Inflammatory macrophage treated with lipopolysaccharide for 1 hour (primary cell): ENCODE measurements around the gene TGFB3.
A peak's percentile ranks its signal among the peaks of the same experiment; 100 is the strongest.

Experiments
- DNase-seq, 2 donors: peaks; one replicate each; pipeline ENCODE4 v3.0.0-alpha.2; 2020 to 2022

The TGFB3 gene

GRCh38 chr14:75985618-75986438 is 4.0 kb upstream of the TGFB3 start, which contains the start of gene IFT43:
Gene IFT43, plus strand, starts transcription at chr14:75985763. Its CDS starts 24 bp downstream, at chr14:75985787.
- DNase-seq = peak; percentile 74 to 87

- no peak for DNase-seq
These were observed 2.9 kb upstream of the TGFB3 start for GRCh38 chr14:75984674-75985073.

- no peak for DNase-seq
These were observed 1.2 kb upstream of the TGFB3 start for GRCh38 chr14:75983019-75983358.

- DNase-seq = peak; percentile 58 to 83
These were observed 647 bp upstream of the TGFB3 start for GRCh38 chr14:75982266-75983018.

- no peak for DNase-seq
These were observed 939 bp downstream of the TGFB3 start for GRCh38 chr14:75980856-75981255.

- DNase-seq = no peak
These were observed 1.9 kb downstream of the TGFB3 start for GRCh38 chr14:75979648-75980565.

GRCh38 chr14:75979071-75979571 is 2.7 kb downstream of the TGFB3 start:
- peak in 1 of 2 donors; percentile 5 for DNase-seq

- DNase-seq = no peak
These were observed 3.5 kb downstream of the TGFB3 start for GRCh38 chr14:75978249-75978731.

- DNase-seq = no peak
These were observed 4.2 kb downstream of the TGFB3 start for GRCh38 chr14:75977582-75977943.

GRCh38 chr14:75976826-75977581 is 4.8 kb downstream of the TGFB3 start:
- DNase-seq = no peak

- DNase-seq = no peak
These were observed 8.9 kb downstream of the TGFB3 start for GRCh38 chr14:75972801-75973421.

- DNase-seq = no peak
These were observed 10.3 kb downstream of the TGFB3 start for GRCh38 chr14:75971509-75971908.

- DNase-seq = no peak
These were observed 10.8 kb downstream of the TGFB3 start for GRCh38 chr14:75970989-75971388.

- DNase-seq = no peak
These were observed 11.9 kb downstream of the TGFB3 start for GRCh38 chr14:75969891-75970290.

GRCh38 chr14:75969126-75969525 is 12.7 kb downstream of the TGFB3 start:
- DNase-seq = no peak

GRCh38 chr14:75968456-75968855 is 13.3 kb downstream of the TGFB3 start:
- no peak for DNase-seq

- no peak for DNase-seq
These were observed 13.9 kb downstream of the TGFB3 start for GRCh38 chr14:75967866-75968265.

- DNase-seq = no peak
These were observed 20.1 kb downstream of the TGFB3 start for GRCh38 chr14:75961662-75962061.

GRCh38 chr14:75960231-75960630 is 21.6 kb downstream of the TGFB3 start:
- DNase-seq = no peak

- no peak for DNase-seq
These were observed 22.8 kb downstream of the TGFB3 start for GRCh38 chr14:75959031-75959430.

GRCh38 chr14:75952489-75952888 is 29.3 kb downstream of the TGFB3 start:
- no peak for DNase-seq

GRCh38 chr14:75946785-75947184 is 35.0 kb downstream of the TGFB3 start:
- DNase-seq = no peak
